ENCODE data around the gene PXDN. TPM values are rescaled to one million over a fixed set of nuclear protein-coding genes. Genes with fewer than 3 reads are reported as not detected.
A peak's percentile ranks its signal among the peaks of the same experiment; 100 is the strongest.

PXDN gene
- total RNA-seq, 2 donors from 2014 or later = 9.5 to 20.0 TPM

DNA sequence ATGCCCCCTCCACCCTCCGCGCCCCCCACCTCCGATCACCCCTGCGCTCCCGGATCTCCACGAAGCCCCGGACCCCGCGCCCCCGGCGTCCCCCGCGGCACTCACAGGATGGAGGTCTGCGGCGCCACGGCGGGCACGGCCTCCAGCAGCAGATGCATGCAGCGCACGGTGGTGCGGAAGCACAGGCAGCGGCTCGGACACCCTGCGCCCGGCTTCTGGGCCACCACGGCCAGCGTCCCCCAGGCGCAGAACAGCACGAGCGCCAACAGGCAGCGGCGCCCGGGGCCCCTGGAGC, 217 bp downstream of the PXDN start:
- H3K27me3 ChIP-seq = peaks cover 10% of the 10 kb centered on the region
- no peak for DNase-seq
- intact Hi-C loops (cut with DNase I) = loop anchor here (10.0 kb wide), 2 partner anchors 69 to 71 kb away; no protein-coding TSS in a partner anchor
- H3K36me3 ChIP-seq = no peaks in the 10 kb centered on the region
- no peaks in the 10 kb centered on the region for H3K9me3 ChIP-seq
- H3K4me3 ChIP-seq = peak overlapping the region; percentile 43
- H3K9ac ChIP-seq (ENCODE audit: low read depth in 2 of 2, low read length in 2 of 2) = peak overlapping the region in 1 of 2 donors; percentile 60
- no peaks in the 10 kb centered on the region for H3K4me1 ChIP-seq
- TF ChIP-seq, protein P1, sequence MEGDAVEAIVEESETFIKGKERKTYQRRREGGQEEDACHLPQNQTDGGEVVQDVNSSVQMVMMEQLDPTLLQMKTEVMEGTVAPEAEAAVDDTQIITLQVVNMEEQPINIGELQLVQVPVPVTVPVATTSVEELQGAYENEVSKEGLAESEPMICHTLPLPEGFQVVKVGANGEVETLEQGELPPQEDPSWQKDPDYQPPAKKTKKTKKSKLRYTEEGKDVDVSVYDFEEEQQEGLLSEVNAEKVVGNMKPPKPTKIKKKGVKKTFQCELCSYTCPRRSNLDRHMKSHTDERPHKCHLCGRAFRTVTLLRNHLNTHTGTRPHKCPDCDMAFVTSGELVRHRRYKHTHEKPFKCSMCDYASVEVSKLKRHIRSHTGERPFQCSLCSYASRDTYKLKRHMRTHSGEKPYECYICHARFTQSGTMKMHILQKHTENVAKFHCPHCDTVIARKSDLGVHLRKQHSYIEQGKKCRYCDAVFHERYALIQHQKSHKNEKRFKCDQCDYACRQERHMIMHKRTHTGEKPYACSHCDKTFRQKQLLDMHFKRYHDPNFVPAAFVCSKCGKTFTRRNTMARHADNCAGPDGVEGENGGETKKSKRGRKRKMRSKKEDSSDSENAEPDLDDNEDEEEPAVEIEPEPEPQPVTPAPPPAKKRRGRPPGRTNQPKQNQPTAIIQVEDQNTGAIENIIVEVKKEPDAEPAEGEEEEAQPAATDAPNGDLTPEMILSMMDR (IDR thresholded peaks at IDR 0.05) = no peak
- peak overlapping the region; percentile 63 for H3K27ac ChIP-seq

DNA sequence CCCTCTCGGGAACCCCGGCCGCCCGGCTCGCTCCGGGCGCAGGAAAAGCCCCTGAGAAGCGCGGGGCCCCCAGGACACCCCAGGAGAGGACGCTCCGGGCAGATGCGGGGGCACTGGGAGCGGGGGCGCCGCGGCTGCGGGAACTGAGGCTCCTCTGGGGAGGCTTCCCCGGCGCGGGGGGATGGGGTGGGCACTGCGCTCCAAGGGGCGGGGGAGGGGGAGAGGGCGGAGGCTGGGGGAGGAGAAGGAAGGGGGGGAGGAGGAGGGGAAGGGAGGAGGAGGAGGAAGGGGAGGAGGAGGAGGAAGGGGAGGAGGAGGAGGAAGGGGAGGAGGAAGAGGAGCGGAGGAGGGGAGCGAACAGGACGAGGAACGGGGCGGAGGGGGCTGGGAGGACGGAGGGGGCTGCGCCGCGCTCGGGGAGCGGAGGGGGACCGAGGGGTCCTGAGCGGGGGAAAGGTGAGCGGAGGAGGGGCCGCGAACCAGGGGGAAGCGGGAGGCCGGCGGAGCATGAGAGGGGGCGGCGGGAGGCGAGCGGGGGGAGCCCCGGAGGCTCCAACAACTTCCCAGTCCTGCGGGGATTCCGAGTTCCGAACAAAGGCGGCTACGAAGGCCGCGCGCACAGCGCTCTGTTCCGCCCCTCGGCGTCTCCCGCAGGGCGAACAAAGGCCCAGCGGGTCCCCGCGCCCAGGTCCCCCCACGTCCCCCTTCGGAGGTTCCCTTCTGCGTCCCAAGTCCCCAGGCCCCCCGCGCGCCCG, 742 bp downstream of the PXDN start:
- Histone ChIP-seq H3K36me3 (no peaks in the 10 kb centered on the region), H3K4me3 (peak overlapping the region; percentile 43), H3K9ac (ENCODE audit: low read depth in 2 of 2, low read length in 2 of 2) (peak overlapping the region in 1 of 2 donors; percentile 73), H3K27me3 (peaks cover 10% of the 10 kb centered on the region), H3K9me3 (no peaks in the 10 kb centered on the region), H3K27ac (peak overlapping the region; percentile 67), H3K4me1 (no peaks in the 10 kb centered on the region)
- TF ChIP-seq, protein P1 (IDR thresholded peaks at IDR 0.05) = no peak
- intact Hi-C loops (cut with DNase I) = loop anchor here (10.0 kb wide), 2 partner anchors 69 to 71 kb away; no protein-coding TSS in a partner anchor
- no peak for DNase-seq

GRCh38 chr2:1742681-1743395, 1.5 kb downstream of the PXDN start:
- DNase-seq = peak; percentile 74
- intact Hi-C loops (cut with DNase I) = loop anchor here (10.0 kb wide), 2 partner anchors 68 to 72 kb away; no protein-coding TSS in a partner anchor
- Histone ChIP-seq H3K9ac (ENCODE audit: low read depth in 2 of 2, low read length in 2 of 2) (peak overlapping the region; percentile 5 to 73), H3K4me1 (no peaks in the 10 kb centered on the region), H3K36me3 (no peaks in the 10 kb centered on the region), H3K4me3 (peak overlapping the region; percentile 35), H3K27ac (peak overlapping the region; percentile 67), H3K9me3 (no peaks in the 10 kb centered on the region), H3K27me3 (peaks cover 10% of the 10 kb centered on the region)
- TF ChIP-seq, protein P1 (IDR thresholded peaks at IDR 0.05) = no peak

DNA sequence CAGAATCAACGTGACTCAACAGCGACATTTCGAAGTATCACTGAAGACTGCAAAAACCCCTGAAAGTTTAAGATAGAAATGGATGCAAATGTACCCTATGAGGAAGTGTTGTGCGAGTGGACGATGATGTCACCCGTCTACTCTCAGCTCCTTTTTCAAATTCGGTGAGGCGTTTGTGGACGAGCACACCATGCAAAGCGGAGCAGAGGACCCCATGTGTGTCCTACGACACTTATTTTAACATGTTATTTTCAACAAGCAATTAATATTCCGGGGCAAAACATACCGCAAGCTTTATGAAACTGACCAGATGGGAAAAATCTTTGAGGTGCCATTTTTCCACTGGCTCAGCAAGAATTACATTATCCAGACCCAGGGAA, 2.0 kb downstream of the PXDN start:
- peaks cover 10% of the 10 kb centered on the region for H3K27me3 ChIP-seq
- peak overlapping the region; percentile 35 for H3K4me3 ChIP-seq
- no peak overlapping the region for H3K9ac ChIP-seq (ENCODE audit: low read depth in 2 of 2, low read length in 2 of 2)
- no peaks in the 10 kb centered on the region for H3K4me1 ChIP-seq
- intact Hi-C loops (cut with DNase I) = loop anchor here (10.0 kb wide), 2 partner anchors 67 to 73 kb away; no protein-coding TSS in a partner anchor
- TF ChIP-seq, protein P1 (IDR thresholded peaks at IDR 0.05) = no peak
- no peaks in the 10 kb centered on the region for H3K9me3 ChIP-seq
- peak overlapping the region; percentile 67 for H3K27ac ChIP-seq
- no peaks in the 10 kb centered on the region for H3K36me3 ChIP-seq
- no peak for DNase-seq

DNA sequence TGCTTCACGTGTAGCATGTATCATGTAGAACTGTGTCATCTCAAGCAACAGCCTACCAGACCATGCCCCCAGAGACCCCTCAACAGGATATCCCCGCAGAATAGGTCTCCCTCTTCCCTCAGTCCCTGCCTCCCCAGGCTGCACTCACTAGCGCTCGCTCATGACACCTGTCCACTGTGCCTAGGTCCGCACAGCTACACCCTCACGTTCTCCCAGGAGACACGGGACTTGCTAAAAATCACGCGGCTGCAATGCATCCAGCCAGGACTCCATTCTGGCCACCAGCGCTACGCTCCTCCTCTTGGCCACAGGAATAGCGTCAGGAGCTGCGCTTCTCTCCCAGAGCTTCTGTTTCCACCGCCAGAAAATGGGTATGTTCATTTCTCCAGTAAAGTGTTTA, 2.5 kb downstream of the PXDN start:
- H3K9me3 ChIP-seq = no peaks in the 10 kb centered on the region
- H3K4me1 ChIP-seq = no peaks in the 10 kb centered on the region
- TF ChIP-seq, protein P1 (IDR thresholded peaks at IDR 0.05) = no peak
- DNase-seq = no peak
- no peak overlapping the region for H3K4me3 ChIP-seq
- peaks cover 10% of the 10 kb centered on the region for H3K27me3 ChIP-seq
- intact Hi-C loops (cut with DNase I) = loop anchor here (10.0 kb wide), 2 partner anchors 67 to 73 kb away; no protein-coding TSS in a partner anchor
- peak overlapping the region; percentile 67 for H3K27ac ChIP-seq
- H3K36me3 ChIP-seq = no peaks in the 10 kb centered on the region
- H3K9ac ChIP-seq (ENCODE audit: low read depth in 2 of 2, low read length in 2 of 2) = no peak overlapping the region
